HG02981 (cell line): Measurements from ENCODE around the gene COQ9.
"Not testable (repeated sequence)": the region's sequence is repeated elsewhere in the genome, so short reads cannot be mapped to it uniquely, and the experiment has no call there.

Experiments used
- ATAC-seq: cut with Tn5 transposase; IDR thresholded peaks from one replicate; pipeline ENCODE4 v1.9.1; 2021; ENCODE audit warnings: mild to moderate bottlenecking, moderate library complexity; ENCODE audit not compliant: unreplicated experiment

The COQ9 gene

GRCh38 chr16:57447186-57447962, at the start of gene COQ9, which contains the start of gene CIAPIN1:
TSS of gene COQ9 (plus strand) at chr16:57447479. CDS start at chr16:57447506, 27 bp downstream.
TSS of gene CIAPIN1 (minus strand) at chr16:57447385. CDS start at chr16:57440928, 6,457 bp downstream.
- peak; percentile 97 for ATAC-seq

GRCh38 chr16:57397493-57397892, 49.8 kb upstream of the COQ9 start:
- not testable (repeated sequence) for ATAC-seq

- no peak for ATAC-seq
Observed at GRCh38 chr16:57401943-57402640, 45.2 kb upstream of the COQ9 start.

GRCh38 chr16:57403965-57404817, 43.1 kb upstream of the COQ9 start, which contains the start of gene CCL17:
TSS of gene CCL17 (plus strand) at chr16:57404767. CDS start at chr16:57413933, 9,166 bp downstream.
- no peak for ATAC-seq

- no peak for ATAC-seq
Observed at GRCh38 chr16:57405097-57405496, 42.2 kb upstream of the COQ9 start.

- ATAC-seq = no peak
Observed at GRCh38 chr16:57406881-57407280, 40.4 kb upstream of the COQ9 start.

GRCh38 chr16:57407521-57408353, 39.5 kb upstream of the COQ9 start:
- no peak for ATAC-seq

GRCh38 chr16:57409065-57409464, 38.2 kb upstream of the COQ9 start:
- ATAC-seq = no peak

- no peak for ATAC-seq
Observed at GRCh38 chr16:57409870-57410587, 37.2 kb upstream of the COQ9 start.

- no peak for ATAC-seq
Observed at GRCh38 chr16:57411362-57411976, 35.8 kb upstream of the COQ9 start.

- ATAC-seq = no peak
Observed at GRCh38 chr16:57412584-57412983, 34.7 kb upstream of the COQ9 start.

GRCh38 chr16:57413301-57413730, 34.0 kb upstream of the COQ9 start:
- peak; percentile 67 for ATAC-seq

GRCh38 chr16:57413733-57414132, 33.5 kb upstream of the COQ9 start:
- ATAC-seq = peak; percentile 7

GRCh38 chr16:57416084-57416483, 31.2 kb upstream of the COQ9 start:
- no peak for ATAC-seq

GRCh38 chr16:57419506-57419905, 27.8 kb upstream of the COQ9 start:
- ATAC-seq = no peak

GRCh38 chr16:57422026-57422944, 25.0 kb upstream of the COQ9 start:
- ATAC-seq = no peak

GRCh38 chr16:57423152-57423551, 24.1 kb upstream of the COQ9 start:
- no peak for ATAC-seq

GRCh38 chr16:57424583-57424982, 22.7 kb upstream of the COQ9 start:
- no peak for ATAC-seq
